PFSK-1 (cell line): ENCODE results near the gene IMPA2.

ENCODE experiments used
- POLR2AphosphoS5 ChIP-seq: IDR thresholded peaks from 2 replicates; pipeline ENCODE4 v1.6.1; 2012; ENCODE audit warnings: low read depth, mild to moderate bottlenecking, control low read depth, low read length, moderate library complexity
- REST ChIP-seq, 2 experiments: IDR thresholded peaks; 2 replicates each; pipeline versions ENCODE4 v1.6.1 to v1.8.0; 2011 to 2012; ENCODE audit warnings: low read depth in 2 of 2, low read length in 2 of 2, control low read depth in 1 of 2, inconsistent platforms in 1 of 2, mild to moderate bottlenecking in 1 of 2, moderate library complexity in 1 of 2; ENCODE audit not compliant: insufficient read depth in 1 of 2

DNA sequence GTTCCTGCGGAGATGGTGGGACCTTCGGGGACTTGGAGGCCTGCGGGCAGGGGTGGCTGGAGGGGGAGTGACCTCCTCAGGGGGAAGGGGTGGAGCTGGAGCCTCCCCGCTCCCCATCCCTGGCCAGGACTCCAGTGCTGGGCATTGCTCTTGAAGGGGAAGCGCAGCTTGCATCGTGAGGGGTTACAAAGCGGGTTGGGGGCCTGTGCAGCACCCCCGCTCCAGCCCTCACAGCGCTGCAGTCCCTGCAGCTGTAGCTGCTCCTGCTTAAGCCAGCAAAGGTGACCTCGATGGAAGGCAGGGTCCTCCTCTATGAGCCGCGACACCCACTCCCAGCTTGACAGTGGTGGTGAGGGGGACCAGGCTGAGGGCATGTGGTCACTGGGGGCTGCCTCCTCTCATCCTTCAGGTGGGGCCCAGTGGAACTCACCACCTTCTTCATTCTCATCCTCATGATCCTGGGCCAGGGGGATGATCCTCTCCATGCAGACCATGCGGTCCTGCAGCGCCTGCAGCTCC is 75.6 kb downstream of the IMPA2 start:
- TF ChIP-seq POLR2AphosphoS5 (no peak), REST (IDR thresholded peaks at IDR 0.05; ENCODE audit: insufficient read depth in 1 of 2, low read depth in 2 of 2, low read length in 2 of 2) (no peak)
